ENCODE data around the gene GTPBP6.
"Not testable (repeated sequence)": the region's sequence is repeated elsewhere in the genome, so short reads cannot be mapped to it uniquely, and the experiment has no call there.

GTPBP6 gene

GRCh38 chrX:332916-333610 lies 14.5 kb upstream of the GTPBP6 start:
- no peak for ATAC-seq
- H3K4me3 Mint-ChIP-seq, result no peak overlapping the region
- no peaks in the 10 kb centered on the region for H3K9me3 Mint-ChIP-seq
- H3K36me3 Mint-ChIP-seq, result peaks cover 28% of the 10 kb centered on the region
- H3K4me1 Mint-ChIP-seq, result peaks cover 10% of the 10 kb centered on the region
- H3K27ac Mint-ChIP-seq, result no peak overlapping the region
- peaks cover 19% of the 10 kb centered on the region for H3K27me3 Mint-ChIP-seq

DNA sequence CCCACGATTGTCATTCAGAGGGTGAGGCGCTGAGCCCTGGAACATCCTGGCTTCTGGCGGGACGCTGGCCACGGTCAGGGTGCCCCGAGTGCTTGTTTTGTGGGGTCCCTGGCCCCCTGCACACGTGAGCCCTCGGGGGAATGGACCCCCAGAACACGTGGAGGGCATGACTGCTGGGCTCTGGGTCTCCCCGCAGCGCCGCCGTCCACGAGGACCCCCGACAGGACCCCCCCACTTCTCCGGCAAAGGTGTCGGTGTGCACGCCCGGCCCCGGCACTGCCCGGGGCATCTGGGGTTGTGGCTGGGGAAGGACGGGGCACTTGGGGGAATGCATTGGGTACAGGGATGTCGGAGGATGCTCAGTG lies 13.9 kb upstream of the GTPBP6 start:
- ATAC-seq, result no peak
- Mint-ChIP-seq H3K4me1 (peaks cover 10% of the 10 kb centered on the region), H3K9me3 (no peaks in the 10 kb centered on the region), H3K36me3 (peaks cover 22% of the 10 kb centered on the region), H3K27me3 (peaks cover 19% of the 10 kb centered on the region), H3K27ac (no peak overlapping the region), H3K4me3 (no peak overlapping the region)

- ATAC-seq, result no peak
- Mint-ChIP-seq H3K36me3 (peaks cover 18% of the 10 kb centered on the region), H3K4me3 (peak overlapping the region; percentile 53), H3K27ac (peak overlapping the region; percentile 44), H3K9me3 (no peaks in the 10 kb centered on the region), H3K27me3 (peaks cover 19% of the 10 kb centered on the region), H3K4me1 (peaks cover 10% of the 10 kb centered on the region)
These were observed 13.4 kb upstream of the GTPBP6 start for GRCh38 chrX:331825-332495.

- Mint-ChIP-seq H3K4me3 (peak overlapping the region; percentile 53), H3K27me3 (peaks cover 19% of the 10 kb centered on the region), H3K9me3 (no peaks in the 10 kb centered on the region), H3K27ac (peak overlapping the region; percentile 44), H3K36me3 (peaks cover 12% of the 10 kb centered on the region), H3K4me1 (peaks cover 10% of the 10 kb centered on the region)
- peak; percentile 40 for ATAC-seq
These were observed 12.7 kb upstream of the GTPBP6 start for GRCh38 chrX:331151-331824.

DNA sequence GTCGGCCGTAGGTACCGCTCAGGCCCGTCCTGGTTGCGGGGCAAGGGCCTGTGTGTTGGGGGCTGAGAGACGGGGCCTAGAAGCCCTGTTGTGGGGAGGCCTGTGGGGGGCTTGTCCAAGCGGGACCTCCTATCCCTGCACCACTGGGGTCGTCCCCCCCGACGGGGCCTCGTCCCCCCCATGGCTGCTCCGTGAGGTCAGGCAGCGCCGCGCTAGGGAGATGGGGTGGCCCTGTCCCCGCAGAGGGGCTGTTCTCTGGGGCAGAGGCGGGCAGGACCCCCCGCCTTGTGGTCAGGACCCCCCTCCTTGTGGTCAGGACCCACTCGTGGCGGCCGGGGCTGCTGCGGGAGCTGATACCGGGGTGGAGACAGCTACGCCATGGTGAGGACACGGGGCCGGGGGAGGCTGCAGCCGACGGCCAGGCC lies 12.1 kb upstream of the GTPBP6 start:
- no peak for ATAC-seq
- H3K4me3 Mint-ChIP-seq, result no peak overlapping the region
- no peak overlapping the region for H3K27ac Mint-ChIP-seq
- peaks cover 10% of the 10 kb centered on the region for H3K4me1 Mint-ChIP-seq
- H3K36me3 Mint-ChIP-seq, result peaks cover 9% of the 10 kb centered on the region
- no peaks in the 10 kb centered on the region for H3K9me3 Mint-ChIP-seq
- peaks cover 19% of the 10 kb centered on the region for H3K27me3 Mint-ChIP-seq

- H3K4me1 Mint-ChIP-seq, H3K4me3 Mint-ChIP-seq, H3K36me3 Mint-ChIP-seq, H3K9me3 Mint-ChIP-seq, ATAC-seq, H3K27ac Mint-ChIP-seq: not testable (repeated sequence)
- peaks cover 19% of the 10 kb centered on the region for H3K27me3 Mint-ChIP-seq
These were observed 11.6 kb upstream of the GTPBP6 start for GRCh38 chrX:330141-330725.

- H3K4me3 Mint-ChIP-seq, result no peak overlapping the region
- ATAC-seq, result peak; percentile 7
- H3K4me1 Mint-ChIP-seq, result peaks cover 10% of the 10 kb centered on the region
- H3K36me3 Mint-ChIP-seq, result peaks cover 9% of the 10 kb centered on the region
- peaks cover 19% of the 10 kb centered on the region for H3K27me3 Mint-ChIP-seq
- no peaks in the 10 kb centered on the region for H3K9me3 Mint-ChIP-seq
- no peak overlapping the region for H3K27ac Mint-ChIP-seq
These were observed 10.8 kb upstream of the GTPBP6 start for GRCh38 chrX:329291-329910.

DNA sequence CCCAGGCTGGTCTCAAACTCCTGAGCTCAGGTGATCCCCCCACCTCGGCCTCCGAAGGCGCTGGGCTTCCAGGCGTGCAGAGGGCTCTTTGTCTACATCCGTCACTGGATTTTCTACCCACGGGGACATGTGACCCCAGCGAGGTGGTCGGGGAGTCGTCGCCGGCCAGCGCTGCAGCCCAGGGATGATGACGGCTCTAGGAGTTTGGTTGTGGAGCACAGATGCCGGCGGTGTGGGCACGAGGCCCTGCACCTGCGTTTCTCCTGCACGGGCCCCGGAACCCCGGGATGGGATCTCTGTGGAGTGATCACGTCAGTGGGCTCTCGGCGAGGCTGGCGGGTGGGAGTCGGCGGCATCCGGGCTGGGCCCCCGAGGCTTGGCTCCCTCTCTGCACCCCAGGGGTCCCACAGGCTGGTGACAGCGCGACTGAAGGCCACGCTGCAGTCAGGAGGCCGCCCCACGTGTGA lies 9.1 kb upstream of the GTPBP6 start:
- Mint-ChIP-seq H3K36me3 (peaks cover 3% of the 10 kb centered on the region), H3K27me3 (peaks cover 19% of the 10 kb centered on the region), H3K4me3 (no peak overlapping the region), H3K27ac (no peak overlapping the region), H3K9me3 (no peaks in the 10 kb centered on the region), H3K4me1 (peaks cover 20% of the 10 kb centered on the region)
- peak; percentile 17 for ATAC-seq

DNA sequence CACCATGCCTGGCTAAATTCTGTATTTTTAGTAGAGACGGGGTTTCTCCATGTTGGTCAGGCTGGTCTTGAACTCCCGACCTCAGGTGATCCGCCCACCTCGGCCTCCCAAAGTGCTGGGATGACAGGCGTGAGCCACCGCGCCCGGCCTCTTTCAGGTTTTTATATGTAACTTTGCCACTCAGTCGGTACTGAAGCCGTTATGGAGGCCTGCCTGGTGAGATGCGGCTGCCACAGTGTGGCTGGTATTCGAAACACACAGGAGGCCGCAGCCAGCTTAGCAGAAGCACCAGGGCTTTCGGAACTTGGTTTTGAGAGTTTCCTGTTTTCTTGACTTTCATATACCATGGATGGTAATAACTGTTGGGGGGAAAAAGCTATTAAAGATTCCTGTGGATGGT lies 6.1 kb upstream of the GTPBP6 start:
- not testable (repeated sequence) for H3K36me3 Mint-ChIP-seq, ATAC-seq, H3K27ac Mint-ChIP-seq, H3K27me3 Mint-ChIP-seq, H3K9me3 Mint-ChIP-seq, H3K4me3 Mint-ChIP-seq
- peaks cover 25% of the 10 kb centered on the region for H3K4me1 Mint-ChIP-seq

- peak; percentile 1 for ATAC-seq
- Mint-ChIP-seq H3K4me3 (no peak overlapping the region), H3K27ac (peak overlapping the region; percentile 41), H3K4me1 (peaks cover 25% of the 10 kb centered on the region), H3K9me3 (no peaks in the 10 kb centered on the region), H3K27me3 (no peaks in the 10 kb centered on the region), H3K36me3 (no peaks in the 10 kb centered on the region)
These were observed 5.4 kb upstream of the GTPBP6 start for GRCh38 chrX:323721-324628.

DNA sequence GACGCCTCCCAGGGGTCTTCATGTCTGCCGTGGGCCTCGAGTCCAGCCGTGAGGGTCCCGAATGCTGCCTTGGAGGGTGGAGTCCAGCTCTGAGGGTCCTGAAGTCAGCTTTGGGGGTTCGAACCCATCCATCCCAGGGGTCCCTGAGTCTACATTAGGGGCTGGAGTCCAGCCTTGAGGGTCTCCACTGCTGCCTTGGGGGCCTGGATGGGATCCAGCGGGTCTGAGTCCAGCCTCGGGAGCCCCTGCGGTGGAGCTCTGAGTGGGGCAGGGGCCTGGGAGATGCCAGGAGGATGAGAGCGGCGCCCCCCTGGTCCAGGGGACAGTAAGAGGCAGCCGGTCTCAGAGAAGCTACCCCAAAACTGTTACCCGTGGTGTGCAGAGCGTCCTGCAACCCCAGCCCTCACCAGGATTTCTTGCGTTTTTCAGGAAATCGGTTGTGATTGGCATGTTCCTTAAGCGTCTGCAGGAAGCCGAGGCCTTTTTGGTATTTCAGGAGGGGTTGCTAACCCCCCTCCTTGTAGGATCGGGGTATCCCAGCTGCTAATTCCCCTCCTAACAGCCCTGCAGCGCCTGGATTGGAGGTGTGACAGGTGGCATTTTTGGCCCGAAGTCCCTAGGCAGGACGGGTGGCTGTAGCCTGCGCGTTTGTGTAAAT lies 1.7 kb upstream of the GTPBP6 start:
- Mint-ChIP-seq H3K4me1 (peaks cover 32% of the 10 kb centered on the region), H3K27me3 (no peaks in the 10 kb centered on the region)

DNA sequence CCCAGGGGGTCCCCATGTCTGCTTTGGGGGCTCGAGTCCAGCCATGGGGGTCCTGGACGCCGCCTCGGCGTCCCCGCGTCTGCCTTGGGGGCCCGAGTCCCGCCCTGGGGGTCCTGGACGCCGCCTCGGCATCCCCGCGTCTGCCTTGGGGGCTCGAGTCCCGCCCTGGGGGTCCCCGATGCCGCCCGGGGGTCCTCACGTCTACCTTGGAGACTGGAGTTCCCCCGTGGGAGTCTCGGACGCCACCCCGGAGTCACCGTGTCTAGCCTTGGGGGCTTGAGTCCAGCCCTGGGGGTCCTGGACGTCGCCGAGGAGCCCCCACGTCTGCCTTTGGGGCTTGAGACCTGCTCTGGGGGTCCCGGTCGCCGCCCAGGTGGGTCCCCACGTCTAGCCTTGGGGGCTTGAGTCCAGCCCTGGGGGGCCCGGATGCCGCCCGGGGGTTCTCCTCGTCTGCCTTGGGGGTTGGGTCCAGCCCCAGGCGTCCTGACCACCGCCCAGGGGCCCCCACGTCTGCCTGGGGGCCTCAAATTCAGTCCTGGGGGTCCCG lies 1.1 kb upstream of the GTPBP6 start:
- no peak for ATAC-seq
- peaks cover 32% of the 10 kb centered on the region for H3K4me1 Mint-ChIP-seq
- H3K9me3 Mint-ChIP-seq, result peaks cover 3% of the 10 kb centered on the region
- H3K27ac Mint-ChIP-seq, result peak overlapping the region; percentile 79
- H3K27me3 Mint-ChIP-seq, result no peaks in the 10 kb centered on the region
- peaks cover 11% of the 10 kb centered on the region for H3K36me3 Mint-ChIP-seq
- peak overlapping the region; percentile 79 for H3K4me3 Mint-ChIP-seq

More for the DNA sequence above, 1.7 kb upstream of the GTPBP6 start:
- Mint-ChIP-seq H3K9me3 (peaks cover 3% of the 10 kb centered on the region), H3K36me3 (peaks cover 8% of the 10 kb centered on the region), H3K4me3 (peak overlapping the region; percentile 79), H3K27ac (peak overlapping the region; percentile 79)
- no peak for ATAC-seq

- peaks cover 27% of the 10 kb centered on the region for H3K4me1 Mint-ChIP-seq
- H3K27ac Mint-ChIP-seq, result peak overlapping the region; percentile 79
- peaks cover 3% of the 10 kb centered on the region for H3K9me3 Mint-ChIP-seq
- peak overlapping the region; percentile 79 for H3K4me3 Mint-ChIP-seq
- peak; percentile 82 for ATAC-seq
- H3K36me3 Mint-ChIP-seq, result peaks cover 25% of the 10 kb centered on the region
- H3K27me3 Mint-ChIP-seq, result no peaks in the 10 kb centered on the region
These were observed 393 bp downstream of the GTPBP6 start for GRCh38 chrX:318068-318738.
